GM18858 (cell line): ENCODE results near the gene KIAA1549.

Experiments
- ATAC-seq: cut with Tn5 transposase; IDR thresholded peaks from one replicate; pipeline ENCODE4 v1.9.1; 2021; ENCODE audit not compliant: unreplicated experiment

The KIAA1549 gene

GRCh38 chr7:138861051-138861450, 120.1 kb downstream of the KIAA1549 start:
- ATAC-seq, result no peak

GRCh38 chr7:138857728-138858127, 123.5 kb downstream of the KIAA1549 start:
- ATAC-seq, result no peak

- no peak for ATAC-seq
These were observed 127.0 kb downstream of the KIAA1549 start for GRCh38 chr7:138854115-138854645.

GRCh38 chr7:138853448-138853847, 127.7 kb downstream of the KIAA1549 start:
- ATAC-seq, result no peak

GRCh38 chr7:138852469-138852868, 128.7 kb downstream of the KIAA1549 start:
- ATAC-seq, result no peak

- ATAC-seq, result no peak
These were observed 131.5 kb downstream of the KIAA1549 start for GRCh38 chr7:138849701-138850100.

- no peak for ATAC-seq
These were observed 132.9 kb downstream of the KIAA1549 start for GRCh38 chr7:138848056-138848980.

- no peak for ATAC-seq
These were observed 135.5 kb downstream of the KIAA1549 start for GRCh38 chr7:138845711-138846110.

GRCh38 chr7:138843632-138844580, 137.3 kb downstream of the KIAA1549 start:
- ATAC-seq, result no peak

GRCh38 chr7:138842111-138842510, 139.1 kb downstream of the KIAA1549 start:
- no peak for ATAC-seq

GRCh38 chr7:138838166-138838565, 143.0 kb downstream of the KIAA1549 start:
- ATAC-seq, result no peak

- ATAC-seq, result no peak
These were observed 143.6 kb downstream of the KIAA1549 start for GRCh38 chr7:138837627-138838026.

GRCh38 chr7:138835087-138835486, 146.1 kb downstream of the KIAA1549 start:
- ATAC-seq, result no peak

GRCh38 chr7:138834583-138834982, 146.6 kb downstream of the KIAA1549 start:
- ATAC-seq, result no peak

GRCh38 chr7:138833596-138833995, 147.6 kb downstream of the KIAA1549 start:
- ATAC-seq, result no peak

- no peak for ATAC-seq
These were observed 148.2 kb downstream of the KIAA1549 start for GRCh38 chr7:138832966-138833365.

- no peak for ATAC-seq
These were observed 151.9 kb downstream of the KIAA1549 start for GRCh38 chr7:138829335-138829734.

GRCh38 chr7:138828302-138828701, 152.9 kb downstream of the KIAA1549 start:
- ATAC-seq, result no peak

- no peak for ATAC-seq
These were observed 156.0 kb downstream of the KIAA1549 start for GRCh38 chr7:138825049-138825721.

GRCh38 chr7:138822867-138823535, 158.2 kb downstream of the KIAA1549 start:
- no peak for ATAC-seq
